NCI-H2029 (cell line): Measurements from ENCODE around the gene GPATCH4.
"Not testable (repeated sequence)": the region's sequence is repeated elsewhere in the genome, so short reads cannot be mapped to it uniquely, and the experiment has no call there.

Source experiments
- DNase-seq: peaks from one replicate; lab custom pipeline; 2025; lab: John Stamatoyannopoulos, UW

The GPATCH4 gene

GRCh38 chr1:156574039-156574633, 27.1 kb downstream of the GPATCH4 start:
- no peak for DNase-seq

- no peak for DNase-seq
These were observed 28.6 kb downstream of the GPATCH4 start for GRCh38 chr1:156572663-156573018.

- DNase-seq = peak; percentile 77
These were observed 29.2 kb downstream of the GPATCH4 start, which contains the start of gene IQGAP3 for GRCh38 chr1:156571919-156572662. Gene IQGAP3 (minus strand): TSS chr1:156572565. CDS start chr1:156572529, 36 bp downstream.

- DNase-seq = no peak
These were observed 29.9 kb downstream of the GPATCH4 start for GRCh38 chr1:156571261-156571852.

GRCh38 chr1:156566436-156566835, 34.8 kb downstream of the GPATCH4 start:
- DNase-seq = no peak

- no peak for DNase-seq
These were observed 35.8 kb downstream of the GPATCH4 start for GRCh38 chr1:156565519-156565918.

GRCh38 chr1:156560585-156561163, 40.6 kb downstream of the GPATCH4 start:
- DNase-seq = no peak

GRCh38 chr1:156559797-156560385, 41.4 kb downstream of the GPATCH4 start:
- no peak for DNase-seq

GRCh38 chr1:156559086-156559796, 42.0 kb downstream of the GPATCH4 start:
- DNase-seq = no peak

- no peak for DNase-seq
These were observed 44.9 kb downstream of the GPATCH4 start for GRCh38 chr1:156556354-156556753.

GRCh38 chr1:156555715-156556114, 45.6 kb downstream of the GPATCH4 start:
- DNase-seq = no peak

- no peak for DNase-seq
These were observed 46.3 kb downstream of the GPATCH4 start for GRCh38 chr1:156554971-156555370.

GRCh38 chr1:156553860-156554485, 47.3 kb downstream of the GPATCH4 start:
- no peak for DNase-seq

- not testable (repeated sequence) for DNase-seq
These were observed 48.3 kb downstream of the GPATCH4 start for GRCh38 chr1:156552937-156553336.

GRCh38 chr1:156552518-156552917, 48.8 kb downstream of the GPATCH4 start:
- DNase-seq = no peak

- DNase-seq = no peak
These were observed 49.4 kb downstream of the GPATCH4 start for GRCh38 chr1:156551869-156552268.

GRCh38 chr1:156551066-156551643, 50.1 kb downstream of the GPATCH4 start:
- no peak for DNase-seq

- DNase-seq = no peak
These were observed 50.9 kb downstream of the GPATCH4 start for GRCh38 chr1:156550346-156550745.

GRCh38 chr1:156549831-156550230, 51.4 kb downstream of the GPATCH4 start:
- DNase-seq = no peak

GRCh38 chr1:156549390-156549789, 51.9 kb downstream of the GPATCH4 start:
- DNase-seq = no peak

- no peak for DNase-seq
These were observed 53.3 kb downstream of the GPATCH4 start for GRCh38 chr1:156547982-156548381.
